Muscle layer of duodenum (tissue), 2 donors: Measurements from ENCODE around the gene NEUROD4.

ENCODE experiments used
- H3K27ac ChIP-seq: one replicate; pipeline ENCODE4 v1.7.0; 2013; ENCODE audit warnings: mild to moderate bottlenecking, low read length
- H3K27me3 ChIP-seq: one replicate; pipeline ENCODE4 v1.7.0; 2013; ENCODE audit warnings: low read depth, mild to moderate bottlenecking, control low read depth, low read length
- H3K36me3 ChIP-seq, 2 donors: one replicate each; pipeline ENCODE4 v1.7.0; 2013; ENCODE audit warnings: low read length in 2 of 2, control low read depth in 1 of 2, mild to moderate bottlenecking in 1 of 2; ENCODE audit not compliant: insufficient read depth in 2 of 2, control insufficient read depth in 1 of 2
- H3K4me1 ChIP-seq, 2 donors: one replicate each; pipeline ENCODE4 v1.7.0; 2013; ENCODE audit warnings: low read length in 2 of 2, mild to moderate bottlenecking in 2 of 2, control low read depth in 1 of 2, moderate library complexity in 1 of 2; ENCODE audit not compliant: insufficient read depth in 2 of 2, control insufficient read depth in 1 of 2
- H3K4me3 ChIP-seq, 2 donors: one replicate each; pipeline ENCODE4 v1.7.0; 2013; ENCODE audit warnings: low read length in 2 of 2, low read depth in 1 of 2, mild to moderate bottlenecking in 1 of 2
- H3K9me3 ChIP-seq, 2 donors: one replicate each; pipeline ENCODE4 v1.7.0; 2013; ENCODE audit warnings: low read length in 2 of 2, control low read depth in 1 of 2, mild to moderate bottlenecking in 1 of 2; ENCODE audit not compliant: control insufficient read depth in 1 of 2
- donor health status: healthy.

Gene NEUROD4

GRCh38 chr12:55063291-55063690 lies 43.5 kb downstream of the NEUROD4 start:
- Histone ChIP-seq H3K4me3 (no peak overlapping the region), H3K27ac (no peak overlapping the region), H3K27me3 (no peaks in the 10 kb centered on the region), H3K4me1 (no peaks in the 10 kb centered on the region), H3K9me3 (no peaks in the 10 kb centered on the region), H3K36me3 (no peaks in the 10 kb centered on the region)

GRCh38 chr12:55065535-55065934 lies 45.8 kb downstream of the NEUROD4 start:
- Histone ChIP-seq H3K27me3 (no peaks in the 10 kb centered on the region), H3K36me3 (no peaks in the 10 kb centered on the region), H3K27ac (no peak overlapping the region), H3K9me3 (no peaks in the 10 kb centered on the region), H3K4me1 (no peaks in the 10 kb centered on the region), H3K4me3 (no peak overlapping the region)

DNA sequence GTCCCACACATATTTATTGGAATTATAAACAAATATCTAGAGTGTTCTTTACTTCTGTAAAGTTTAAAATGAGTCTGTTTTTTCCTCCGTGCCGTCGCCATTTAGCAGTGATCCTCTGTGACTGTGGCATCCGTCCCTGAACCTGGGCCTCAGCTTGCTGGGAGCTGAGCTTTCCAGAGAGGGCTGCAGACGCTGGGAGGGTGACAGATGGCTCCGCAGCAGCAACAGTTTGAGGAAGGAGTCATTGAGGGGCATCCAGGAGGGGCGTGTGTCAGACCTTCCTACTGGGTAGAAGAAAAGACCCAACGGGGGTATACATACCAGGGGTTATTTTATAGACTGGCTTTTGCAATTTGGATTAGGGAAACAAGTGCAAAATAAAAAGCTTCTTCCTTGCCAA lies 47.9 kb downstream of the NEUROD4 start:
- Histone ChIP-seq H3K4me3 (no peak overlapping the region), H3K27me3 (no peaks in the 10 kb centered on the region), H3K36me3 (no peaks in the 10 kb centered on the region), H3K9me3 (no peaks in the 10 kb centered on the region), H3K4me1 (no peaks in the 10 kb centered on the region), H3K27ac (no peak overlapping the region)

DNA sequence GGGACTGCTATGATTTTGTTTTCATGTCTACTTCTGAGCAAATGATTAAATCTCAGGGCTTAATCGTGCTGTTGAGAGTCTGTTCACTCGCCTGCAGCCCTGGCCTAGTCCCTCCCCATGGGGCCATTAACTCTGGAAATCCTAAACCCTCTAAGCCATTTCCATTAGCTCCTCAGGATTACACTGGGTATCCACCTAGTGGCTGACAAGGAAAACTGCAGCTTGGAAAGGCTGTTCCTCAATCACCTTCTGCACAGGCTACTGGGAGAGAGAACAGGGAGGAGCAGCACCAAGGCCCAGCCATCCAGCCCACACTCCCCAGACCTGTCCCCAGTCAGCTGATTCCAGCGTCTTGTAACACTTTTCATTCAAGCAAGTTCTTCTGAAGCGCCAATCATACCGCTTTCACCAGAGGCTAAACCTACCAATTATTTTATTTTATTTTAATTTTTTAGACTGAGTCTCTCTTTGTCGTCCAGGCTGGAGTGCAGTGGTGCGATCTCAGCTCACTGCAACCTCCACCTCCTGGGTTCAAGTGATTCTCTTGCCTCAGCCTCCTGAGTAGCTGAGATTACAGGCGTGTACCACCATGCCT lies 48.7 kb downstream of the NEUROD4 start:
- Histone ChIP-seq H3K4me1 (no peaks in the 10 kb centered on the region), H3K36me3 (no peaks in the 10 kb centered on the region), H3K9me3 (no peaks in the 10 kb centered on the region), H3K27ac (no peak overlapping the region), H3K4me3 (no peak overlapping the region), H3K27me3 (no peaks in the 10 kb centered on the region)

GRCh38 chr12:55072083-55072482 lies 52.3 kb downstream of the NEUROD4 start:
- no peaks in the 10 kb centered on the region for H3K4me1 ChIP-seq
- H3K36me3 ChIP-seq: no peaks in the 10 kb centered on the region
- H3K27me3 ChIP-seq: no peaks in the 10 kb centered on the region
- H3K9me3 ChIP-seq: no peaks in the 10 kb centered on the region
- H3K27ac ChIP-seq: no peak overlapping the region
- H3K4me3 ChIP-seq: no peak overlapping the region

GRCh38 chr12:55073043-55074022 lies 53.6 kb downstream of the NEUROD4 start:
- Histone ChIP-seq H3K36me3 (no peaks in the 10 kb centered on the region), H3K4me1 (no peaks in the 10 kb centered on the region), H3K4me3 (no peak overlapping the region)

DNA sequence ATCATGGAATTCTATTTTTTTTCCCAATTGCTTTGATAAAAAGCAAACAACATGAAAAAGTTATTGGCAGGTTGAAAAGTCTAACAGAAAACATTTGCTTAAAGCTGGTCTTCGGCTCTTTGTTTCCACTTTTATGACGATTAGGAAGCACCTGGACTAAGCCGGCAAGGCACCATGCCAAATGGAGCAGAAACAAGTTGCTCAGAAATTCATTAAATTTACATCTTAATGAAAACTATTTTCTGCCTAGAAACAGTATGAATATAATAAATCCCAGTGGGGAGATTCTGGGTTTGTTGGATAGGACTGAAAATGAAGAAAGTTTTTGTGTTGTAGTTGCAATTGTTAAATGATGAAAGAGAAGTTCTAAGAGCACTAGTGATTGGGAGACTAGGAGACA lies 55.0 kb downstream of the NEUROD4 start:
- no peaks in the 10 kb centered on the region for H3K36me3 ChIP-seq
- H3K4me1 ChIP-seq: no peaks in the 10 kb centered on the region
- no peaks in the 10 kb centered on the region for H3K27me3 ChIP-seq
- H3K4me3 ChIP-seq: no peak overlapping the region
- H3K9me3 ChIP-seq: peaks cover 0 to 2% of the 10 kb centered on the region in 2 donors
- no peak overlapping the region for H3K27ac ChIP-seq

More at GRCh38 chr12:55073043-55074022, 53.6 kb downstream of the NEUROD4 start:
- Histone ChIP-seq H3K9me3 (no peaks in the 10 kb centered on the region), H3K27me3 (no peaks in the 10 kb centered on the region), H3K27ac (no peak overlapping the region)
